ENCODE data around the gene DPH1.

DPH1 gene

GRCh38 chr17:2071455-2072281, 41.7 kb downstream of the DPH1 start:
- Histone ChIP-seq H3K27ac (peak overlapping the region; percentile 88), H3K4me2 (peak overlapping the region; percentile 87)
- no peak for TF ChIP-seq Cebpa-rat (IDR thresholded peaks at IDR 0.05)

GRCh38 chr17:2074919-2075318, 45.0 kb downstream of the DPH1 start:
- Histone ChIP-seq H3K4me2 (peak overlapping the region; percentile 87), H3K9me3 (no peaks in the 10 kb centered on the region), H3K27me3 (no peaks in the 10 kb centered on the region), H3K27ac (peak overlapping the region; percentile 88), H3K9ac (0 out of 2 replicates have a peak overlapping the region, but pooled peaks have one; percentile 5), H4K20me1 (no peaks in the 10 kb centered on the region), H3K36me3 (peaks cover 41% of the 10 kb centered on the region), H3K4me1 (peaks cover 78% of the 10 kb centered on the region), H3K4me3 (no peak overlapping the region)
- no peak for TF ChIP-seq Cebpa-rat (IDR thresholded peaks at IDR 0.05)

More at GRCh38 chr17:2071455-2072281, 41.7 kb downstream of the DPH1 start:
- no peaks in the 10 kb centered on the region for H3K27me3 ChIP-seq
- H3K4me1 ChIP-seq: peaks cover 100% of the 10 kb centered on the region
- H3K9ac ChIP-seq: peak overlapping the region; percentile 54
- no peaks in the 10 kb centered on the region for H3K9me3 ChIP-seq
- no peaks in the 10 kb centered on the region for H4K20me1 ChIP-seq
- H3K36me3 ChIP-seq: peaks cover 14% of the 10 kb centered on the region; the same call in 1 of the 2 replicates
- H3K4me3 ChIP-seq: no peak overlapping the region; the same call in 1 of the 2 replicates

GRCh38 chr17:2075336-2076086, 45.6 kb downstream of the DPH1 start:
- H3K4me1 ChIP-seq: peaks cover 72% of the 10 kb centered on the region
- no peak overlapping the region for H3K4me3 ChIP-seq
- H4K20me1 ChIP-seq: no peaks in the 10 kb centered on the region
- H3K9me3 ChIP-seq: no peaks in the 10 kb centered on the region
- no peaks in the 10 kb centered on the region for H3K27me3 ChIP-seq
- H3K9ac ChIP-seq: peak overlapping the region; percentile 56
- H3K27ac ChIP-seq: peak overlapping the region; percentile 72
- TF ChIP-seq Cebpa-rat (IDR thresholded peaks at IDR 0.05): no peak
- peak overlapping the region; percentile 87 for H3K4me2 ChIP-seq
- peaks cover 46% of the 10 kb centered on the region for H3K36me3 ChIP-seq

- Histone ChIP-seq H3K36me3 (peaks cover 48% of the 10 kb centered on the region), H3K9ac (peak overlapping the region; percentile 56), H3K4me3 (no peak overlapping the region), H3K27ac (peak overlapping the region; percentile 72), H3K9me3 (no peaks in the 10 kb centered on the region), H3K27me3 (no peaks in the 10 kb centered on the region), H4K20me1 (no peaks in the 10 kb centered on the region), H3K4me1 (peaks cover 64% of the 10 kb centered on the region), H3K4me2 (peak overlapping the region; percentile 87)
- TF ChIP-seq Cebpa-rat (IDR thresholded peaks at IDR 0.05): no peak
Measured at GRCh38 chr17:2076087-2076984, 46.4 kb downstream of the DPH1 start.

GRCh38 chr17:2077040-2077439, 47.1 kb downstream of the DPH1 start:
- H3K4me2 ChIP-seq: peak overlapping the region; percentile 87
- H3K36me3 ChIP-seq: peaks cover 55% of the 10 kb centered on the region
- peaks cover 57% of the 10 kb centered on the region for H3K4me1 ChIP-seq
- H4K20me1 ChIP-seq: no peaks in the 10 kb centered on the region
- no peaks in the 10 kb centered on the region for H3K27me3 ChIP-seq
- H3K4me3 ChIP-seq: no peak overlapping the region
- peak overlapping the region; percentile 72 for H3K27ac ChIP-seq
- no peak for TF ChIP-seq Cebpa-rat (IDR thresholded peaks at IDR 0.05)
- no peaks in the 10 kb centered on the region for H3K9me3 ChIP-seq
- peak overlapping the region; percentile 56 for H3K9ac ChIP-seq

GRCh38 chr17:2081564-2081963, 51.6 kb downstream of the DPH1 start:
- H3K4me2 ChIP-seq: no peak overlapping the region
- peaks cover 82% of the 10 kb centered on the region for H3K36me3 ChIP-seq
- 0 out of 2 replicates have a peak overlapping the region, but pooled peaks have one; percentile 5 for H3K27ac ChIP-seq

GRCh38 chr17:2082003-2082781, 52.2 kb downstream of the DPH1 start:
- no peak overlapping the region for H3K9ac ChIP-seq
- H3K27me3 ChIP-seq: no peaks in the 10 kb centered on the region
- H4K20me1 ChIP-seq: no peaks in the 10 kb centered on the region
- 0 out of 2 replicates have a peak overlapping the region, but pooled peaks have one; percentile 91 for H3K27ac ChIP-seq
- TF ChIP-seq Cebpa-rat (IDR thresholded peaks at IDR 0.05): no peak
- no peaks in the 10 kb centered on the region for H3K9me3 ChIP-seq
- H3K4me3 ChIP-seq: no peak overlapping the region
- peaks cover 76% of the 10 kb centered on the region for H3K36me3 ChIP-seq
- H3K4me2 ChIP-seq: no peak overlapping the region
- peaks cover 45% of the 10 kb centered on the region for H3K4me1 ChIP-seq

More at GRCh38 chr17:2081564-2081963, 51.6 kb downstream of the DPH1 start:
- H3K4me3 ChIP-seq: no peak overlapping the region
- H4K20me1 ChIP-seq: no peaks in the 10 kb centered on the region
- H3K9me3 ChIP-seq: no peaks in the 10 kb centered on the region
- H3K9ac ChIP-seq: no peak overlapping the region
- peaks cover 45% of the 10 kb centered on the region for H3K4me1 ChIP-seq
- H3K27me3 ChIP-seq: no peaks in the 10 kb centered on the region
- TF ChIP-seq Cebpa-rat (IDR thresholded peaks at IDR 0.05): no peak

- peaks cover 61% of the 10 kb centered on the region for H3K36me3 ChIP-seq
- no peaks in the 10 kb centered on the region for H3K27me3 ChIP-seq
- no peak for TF ChIP-seq Cebpa-rat (IDR thresholded peaks at IDR 0.05)
- H3K9me3 ChIP-seq: no peaks in the 10 kb centered on the region
- H3K27ac ChIP-seq: peak overlapping the region; percentile 91
- peak overlapping the region; percentile 97 for H3K4me2 ChIP-seq
- H3K4me3 ChIP-seq: no peak overlapping the region
- H4K20me1 ChIP-seq: no peaks in the 10 kb centered on the region
- H3K9ac ChIP-seq: peak overlapping the region; percentile 64
- H3K4me1 ChIP-seq: peaks cover 54% of the 10 kb centered on the region
Measured at GRCh38 chr17:2083613-2084035, 53.7 kb downstream of the DPH1 start.

Measured in BLaER1 (cell line).